ENCODE results near the gene TBX1. TPM values are rescaled to one million over a fixed set of nuclear protein-coding genes. Genes with fewer than 3 reads are reported as not detected.

The TBX1 gene
- total RNA-seq = under 1 TPM in 1 of 5 donors, not detected in 4; 0.20 TPM
- not detected for total RNA-seq (2013)
- 0 to 0.24 (median 0) reads per million in 29 experiments for total RNA-seq

- no peak for ATAC-seq (replicated peaks in 1 of 4)
- H3K27me3 ChIP-seq (replicated peaks in 1 of 2; ENCODE audit: control insufficient read depth in 2 of 2, extremely low read depth in 1 of 2, insufficient read depth in 2 of 2, low read length in 1 of 2) = peaks cover 20 to 82% of the 10 kb centered on the region in 2 experiments
- H3K27ac Mint-ChIP-seq = peak within 1 kb of the TSS in 1 of 2 donors; percentile 63
These were observed at the start of gene TBX1 for GRCh38 chr22:19760058-19760950. TSS of gene TBX1 (plus strand) at chr22:19760778. CDS start at chr22:19760844, 66 bp downstream.

GRCh38 chr22:19713245-19713644, 47.3 kb upstream of the TBX1 start:
- Histone ChIP-seq H3K27me3 (replicated peaks in 1 of 2; ENCODE audit: control insufficient read depth in 2 of 2, extremely low read depth in 1 of 2, insufficient read depth in 2 of 2, low read length in 1 of 2) (peaks cover 0 to 58% of the 10 kb centered on the region in 2 experiments), H3K4me1 (ENCODE audit: control insufficient read depth in 1 of 2, extremely low read depth in 1 of 2, insufficient read depth in 2 of 2, low read length in 2 of 2) (peaks cover 0 to 18% of the 10 kb centered on the region in 2 experiments), H3K36me3 (ENCODE audit: control insufficient read depth in 2 of 2, extremely low read depth in 1 of 2, insufficient read depth in 1 of 2, low read length in 1 of 2) (no peaks in the 10 kb centered on the region), H3K4me3 (ENCODE audit: control insufficient read depth in 1 of 2, extremely low read depth in 1 of 2, low read length in 1 of 2) (no peak overlapping the region), H3K27ac (ENCODE audit: low read length) (no peak overlapping the region), H3K9me3 (no peaks in the 10 kb centered on the region)
- DNase-seq = no peak
- Mint-ChIP-seq H3K36me3 (no peaks in the 10 kb centered on the region), H3K27ac (no peak overlapping the region), H3K9me3 (no peaks in the 10 kb centered on the region), H3K27me3 (peaks cover 5 to 34% of the 10 kb centered on the region in 2 donors), H3K4me1 (peaks cover 0 to 7% (median 6%) of the 10 kb centered on the region in 3 donors), H3K4me3 (peak overlapping the region; percentile 69 to 77 (median 72))
- POLR2A ChIA-PET = no interaction called here
- 95% methylated on average over 4 of the region's 13 CpGs for WGBS (ENCODE audit: insufficient coverage)
- CTCF ChIA-PET = no interaction called here
- ATAC-seq (replicated peaks in 1 of 4) = no peak

More at GRCh38 chr22:19760058-19760950, at the start of gene TBX1:
- Mint-ChIP-seq H3K36me3 (no peaks in the 10 kb centered on the region), H3K4me1 (peaks cover 34 to 40% (median 35%) of the 10 kb centered on the region in 3 donors), H3K4me3 (peak within 1 kb of the TSS; percentile 75 to 82 (median 76)), H3K9me3 (no peaks in the 10 kb centered on the region), H3K27me3 (peaks cover 37 to 65% of the 10 kb centered on the region in 2 donors)
- ChIA-PET CTCF (no interaction called here), POLR2A (no interaction called here)
- no peak for DNase-seq
- no peaks in the 10 kb centered on the region for H3K36me3 ChIP-seq (ENCODE audit: control insufficient read depth in 2 of 2, extremely low read depth in 1 of 2, insufficient read depth in 1 of 2, low read length in 1 of 2)
- WGBS (ENCODE audit: insufficient coverage) = 1% methylated on average over 47 of the region's 79 CpGs
- no peak within 1 kb of the TSS for H3K27ac ChIP-seq (ENCODE audit: low read length)
- H3K4me3 ChIP-seq (ENCODE audit: control insufficient read depth in 1 of 2, extremely low read depth in 1 of 2, low read length in 1 of 2) = peak within 1 kb of the TSS in 1 of 2 donors; percentile 71
- H3K4me1 ChIP-seq (ENCODE audit: control insufficient read depth in 1 of 2, extremely low read depth in 1 of 2, insufficient read depth in 2 of 2, low read length in 2 of 2) = peaks cover 6 to 39% of the 10 kb centered on the region in 2 experiments
- H3K9me3 ChIP-seq = no peaks in the 10 kb centered on the region

GRCh38 chr22:19713650-19714311, 46.8 kb upstream of the TBX1 start:
- H3K27ac Mint-ChIP-seq = no peak overlapping the region
- ChIA-PET POLR2A (no interaction called here), CTCF (no interaction called here)
- Histone ChIP-seq H3K27ac (ENCODE audit: low read length) (no peak overlapping the region), H3K9me3 (no peaks in the 10 kb centered on the region), H3K36me3 (ENCODE audit: control insufficient read depth in 2 of 2, extremely low read depth in 1 of 2, insufficient read depth in 1 of 2, low read length in 1 of 2) (no peaks in the 10 kb centered on the region), H3K4me1 (ENCODE audit: control insufficient read depth in 1 of 2, extremely low read depth in 1 of 2, insufficient read depth in 2 of 2, low read length in 2 of 2) (peaks cover 0 to 23% of the 10 kb centered on the region in 2 experiments), H3K4me3 (ENCODE audit: control insufficient read depth in 1 of 2, extremely low read depth in 1 of 2, low read length in 1 of 2) (peak overlapping the region in 1 of 2 donors; percentile 0), H3K27me3 (replicated peaks in 1 of 2; ENCODE audit: control insufficient read depth in 2 of 2, extremely low read depth in 1 of 2, insufficient read depth in 2 of 2, low read length in 1 of 2) (peaks cover 0 to 58% of the 10 kb centered on the region in 2 experiments)
- WGBS (ENCODE audit: insufficient coverage) = 43% methylated on average over 36 of the region's 38 CpGs
- DNase-seq (no peak), ATAC-seq (replicated peaks in 1 of 4) (no peak)
- H3K9me3 Mint-ChIP-seq = no peaks in the 10 kb centered on the region
- H3K4me1 Mint-ChIP-seq = peaks cover 0 to 7% (median 6%) of the 10 kb centered on the region in 3 donors
- peak overlapping the region; percentile 69 to 77 (median 72) for H3K4me3 Mint-ChIP-seq
- H3K27me3 Mint-ChIP-seq = peaks cover 5 to 34% of the 10 kb centered on the region in 2 donors
- H3K36me3 Mint-ChIP-seq = no peaks in the 10 kb centered on the region

- CTCF ChIA-PET = no interaction called here
- peak within 1 kb of the TSS; percentile 69 to 77 (median 72) for H3K4me3 Mint-ChIP-seq
- H3K27me3 Mint-ChIP-seq = peaks cover 5 to 39% of the 10 kb centered on the region in 2 donors
- no peak within 1 kb of the TSS for H3K27ac Mint-ChIP-seq
- WGBS (ENCODE audit: insufficient coverage) = under 1% methylated on average over 100 of the region's 106 CpGs
- Histone ChIP-seq H3K36me3 (ENCODE audit: control insufficient read depth in 2 of 2, extremely low read depth in 1 of 2, insufficient read depth in 1 of 2, low read length in 1 of 2) (no peaks in the 10 kb centered on the region), H3K4me1 (ENCODE audit: control insufficient read depth in 1 of 2, extremely low read depth in 1 of 2, insufficient read depth in 2 of 2, low read length in 2 of 2) (peaks cover 0 to 28% of the 10 kb centered on the region in 2 experiments), H3K27me3 (replicated peaks in 1 of 2; ENCODE audit: control insufficient read depth in 2 of 2, extremely low read depth in 1 of 2, insufficient read depth in 2 of 2, low read length in 1 of 2) (peaks cover 0 to 60% of the 10 kb centered on the region in 2 experiments), H3K4me3 (ENCODE audit: control insufficient read depth in 1 of 2, extremely low read depth in 1 of 2, low read length in 1 of 2) (peak within 1 kb of the TSS in 1 of 2 donors; percentile 42), H3K9me3 (no peaks in the 10 kb centered on the region), H3K27ac (ENCODE audit: low read length) (no peak within 1 kb of the TSS)
- POLR2A ChIA-PET = no interaction called here
- H3K9me3 Mint-ChIP-seq = no peaks in the 10 kb centered on the region
- no peaks in the 10 kb centered on the region for H3K36me3 Mint-ChIP-seq
- H3K4me1 Mint-ChIP-seq = peaks cover 4 to 12% (median 10%) of the 10 kb centered on the region in 3 donors
- ATAC-seq (replicated peaks in 1 of 4) (no peak), DNase-seq (no peak)
These were observed 46.0 kb upstream of the TBX1 start, which contains the start of gene SEPTIN5 for GRCh38 chr22:19714312-19715187. TSS of gene SEPTIN5 (plus strand) at chr22:19714503. CDS start at chr22:19714589, 86 bp downstream.

GRCh38 chr22:19715188-19715930, 45.2 kb upstream of the TBX1 start:
- ChIA-PET CTCF (no interaction called here), POLR2A (no interaction called here)
- Histone ChIP-seq H3K4me1 (ENCODE audit: control insufficient read depth in 1 of 2, extremely low read depth in 1 of 2, insufficient read depth in 2 of 2, low read length in 2 of 2) (peaks cover 0 to 28% of the 10 kb centered on the region in 2 experiments), H3K27me3 (replicated peaks in 1 of 2; ENCODE audit: control insufficient read depth in 2 of 2, extremely low read depth in 1 of 2, insufficient read depth in 2 of 2, low read length in 1 of 2) (peaks cover 0 to 68% of the 10 kb centered on the region in 2 experiments), H3K4me3 (ENCODE audit: control insufficient read depth in 1 of 2, extremely low read depth in 1 of 2, low read length in 1 of 2) (peak overlapping the region in 1 of 2 donors; percentile 42), H3K9me3 (no peaks in the 10 kb centered on the region), H3K27ac (ENCODE audit: low read length) (no peak overlapping the region), H3K36me3 (ENCODE audit: control insufficient read depth in 2 of 2, extremely low read depth in 1 of 2, insufficient read depth in 1 of 2, low read length in 1 of 2) (no peaks in the 10 kb centered on the region)
- H3K27me3 Mint-ChIP-seq = peaks cover 5 to 47% of the 10 kb centered on the region in 2 donors
- no peak overlapping the region for H3K27ac Mint-ChIP-seq
- no peaks in the 10 kb centered on the region for H3K9me3 Mint-ChIP-seq
- ATAC-seq (replicated peaks in 1 of 4) (no peak), DNase-seq (no peak)
- H3K4me1 Mint-ChIP-seq = peaks cover 9 to 16% (median 10%) of the 10 kb centered on the region in 3 donors
- 74% methylated on average over 4 of the region's 4 CpGs for WGBS (ENCODE audit: insufficient coverage)
- H3K36me3 Mint-ChIP-seq = no peaks in the 10 kb centered on the region
- H3K4me3 Mint-ChIP-seq = peak overlapping the region; percentile 39 to 55 (median 44)
